PC-3 (cell line): ENCODE results near the gene UHRF1. TPM values are rescaled to one million over a fixed set of nuclear protein-coding genes. Genes with fewer than 3 reads are reported as not detected.

ENCODE experiments used
- ATAC-seq: fragments of 200-7000 bp; cut with Tn5 transposase; 2 replicates; pipeline ENCODE4 v1.9.1; 2020; ENCODE audit warnings: mild to moderate bottlenecking, moderate library complexity
- BruUV-seq: library from RNA; stranded (reverse); fragments of 400-500 nt; replicated peaks from 2 replicates; lab custom pipeline; 2021; lab: Mats Ljungman, UMichigan
- CTCF ChIA-PET: fragments of 300-600 bp; sonication (Branson Sonifier 250); formaldehyde crosslinking; loops from one replicate; lab custom pipeline; 2022; ENCODE audit warnings: antibody characterized with exemption; lab: Charles Lee
- POLR2A ChIA-PET: fragments of 300-600 bp; sonication (Branson Sonifier 250); formaldehyde crosslinking; loops from one replicate; lab custom pipeline; 2022; ENCODE audit warnings: antibody characterized with exemption; ENCODE audit not compliant: unreplicated experiment; lab: Charles Lee
- DNase-seq: peaks from one replicate; pipeline ENCODE4 v3.0.0-alpha.2; 2015
- H2AFZ ChIP-seq: fragments of 300-600 bp; sonication (generic); 2 replicates; pipeline ENCODE4 v1.6.0; 2016; ENCODE audit warnings: antibody characterized with exemption, low read length
- H3F3A ChIP-seq: fragments of 300-600 bp; sonication (generic); one replicate; pipeline ENCODE4 v1.6.0; 2017; ENCODE audit warnings: antibody characterized with exemption, low read length, control low read depth, mild to moderate bottlenecking; ENCODE audit not compliant: unreplicated experiment
- H3K27ac ChIP-seq: fragments of 300-600 bp; sonication (generic); 2 replicates; pipeline ENCODE4 v1.5.1; 2016; ENCODE audit warnings: mild to moderate bottlenecking, low read length
- H3K27me3 ChIP-seq: fragments of 300-600 bp; sonication (generic); 2 replicates; pipeline ENCODE4 v1.6.1; 2016; ENCODE audit warnings: low read length, mixed read lengths
- H3K36me3 ChIP-seq: fragments of 300-600 bp; sonication (generic); 2 replicates; pipeline ENCODE4 v1.6.1; 2016; ENCODE audit warnings: low read depth, mixed run types, low read length, mixed read lengths
- H3K4me1 ChIP-seq: fragments of 300-600 bp; sonication (generic); 2 replicates; pipeline ENCODE4 v1.5.1; 2016; ENCODE audit warnings: low read length; ENCODE audit not compliant: insufficient read depth
- H3K4me2 ChIP-seq: fragments of 300-600 bp; sonication (generic); 2 replicates; pipeline ENCODE4 v1.6.0; 2016; ENCODE audit warnings: low read length
- H3K4me3 ChIP-seq: fragments of 300-600 bp; sonication (generic); 2 replicates; pipeline ENCODE4 v1.5.1; 2016; ENCODE audit warnings: mild to moderate bottlenecking, low read length, mixed read lengths
- H3K79me2 ChIP-seq: fragments of 300-600 bp; sonication (generic); 2 replicates; pipeline ENCODE4 v1.6.1; 2017; ENCODE audit warnings: low read length, mixed read lengths
- H3K9ac ChIP-seq: fragments of 300-600 bp; sonication (generic); 2 replicates; pipeline ENCODE4 v1.6.0; 2016; ENCODE audit warnings: mild to moderate bottlenecking, low read length
- H3K9me2 ChIP-seq: fragments of 300-600 bp; sonication (generic); replicated peaks from 2 replicates; pipeline ENCODE4 v1.6.1; 2016; ENCODE audit warnings: mixed run types, low read length, mixed read lengths
- H3K9me3 ChIP-seq: fragments of 300-600 bp; sonication (generic); 2 replicates; pipeline ENCODE4 v1.6.1; 2016; ENCODE audit warnings: low read length, mixed read lengths
- H4K20me1 ChIP-seq: fragments of 300-600 bp; sonication (generic); 2 replicates; pipeline ENCODE4 v1.6.1; 2016; ENCODE audit warnings: low read length, mixed read lengths
- CTCF ChIP-seq: fragments of 300-600 bp; sonication (generic); conservative IDR thresholded peaks from 2 replicates; pipeline ENCODE4 v1.5.1; 2017; ENCODE audit warnings: antibody characterized with exemption, low read depth, mild to moderate bottlenecking, low read length
- EZH2 ChIP-seq: fragments of 300-600 bp; sonication (generic); IDR thresholded peaks from one replicate; pipeline ENCODE4 v1.6.1; 2017; ENCODE audit warnings: antibody characterized with exemption, mild to moderate bottlenecking, low read length; ENCODE audit not compliant: unreplicated experiment
- EZH2phosphoT487 ChIP-seq: fragments of 300-600 bp; sonication (generic); IDR thresholded peaks from 2 replicates; pipeline ENCODE4 v1.6.1; 2018; ENCODE audit warnings: mild to moderate bottlenecking, antibody characterized with exemption, low read length, borderline replicate concordance
- intact Hi-C: fragments of 100-400 bp; cut with micrococcal nuclease; formaldehyde crosslinking; loops from 2 replicates; pipeline ENCODE4 v1.9.0; 2023
- total RNA-seq: library from RNA; depleted of rRNA; stranded (reverse); fragments of >200 nt; gene quantifications from 2 replicates; pipeline ENCODE4 v1.2.3, GENCODE V29; 2014

Gene UHRF1
- total RNA-seq, 1 experiment from 2014 or later, result 163 TPM

GRCh38 chr19:4913996-4914735, 4.9 kb downstream of the UHRF1 start:
- ATAC-seq (no peak), DNase-seq (peak; percentile 19)
- Histone ChIP-seq H4K20me1 (peaks cover 44% of the 10 kb centered on the region), H3K9me3 (no peaks in the 10 kb centered on the region), H2AFZ (no peak overlapping the region), H3K9ac (no peak overlapping the region), H3K9me2 (no peaks in the 10 kb centered on the region), H3K27ac (peak overlapping the region; percentile 81), H3K4me2 (peak overlapping the region; percentile 78), H3F3A (peaks cover 15% of the 10 kb centered on the region), H3K36me3 (peaks cover 38% of the 10 kb centered on the region; the same call in 1 of the 2 replicates), H3K4me1 (peaks cover 54% of the 10 kb centered on the region), H3K79me2 (peaks cover 88% of the 10 kb centered on the region), H3K27me3 (no peaks in the 10 kb centered on the region), H3K4me3 (peak overlapping the region; percentile 49; the same call in 1 of the 2 replicates)
- intact Hi-C loops, result loop anchor here (2.0 kb wide), 1 partner anchor 57 kb away; no protein-coding TSS in a partner anchor
- no peak for TF ChIP-seq CTCF
- no peak for TF ChIP-seq EZH2phosphoT487
- TF ChIP-seq EZH2, result no peak
- BruUV-seq, result no TSS peak
- ChIA-PET CTCF (interaction anchor here (0.7 kb wide), 1 partner anchor 503 kb away, joined by 3 read pairs; no protein-coding TSS in a partner anchor), POLR2A (no interaction called here)

GRCh38 chr19:4914736-4915501, 5.6 kb downstream of the UHRF1 start:
- ChIA-PET POLR2A (no interaction called here), CTCF (interaction anchor here (0.7 kb wide), 1 partner anchor 502 kb away, joined by 3 read pairs; no protein-coding TSS in a partner anchor)
- 0 out of 2 replicates have a peak overlapping the region, but pooled peaks have one; percentile 7 for H2AFZ ChIP-seq
- H3K4me1 ChIP-seq, result peaks cover 54% of the 10 kb centered on the region
- H3K79me2 ChIP-seq, result peaks cover 95% of the 10 kb centered on the region
- DNase-seq (peak; percentile 98), ATAC-seq (peak; percentile 68)
- intact Hi-C loops, result no loop called here
- peaks cover 44% of the 10 kb centered on the region for H4K20me1 ChIP-seq
- no peaks in the 10 kb centered on the region for H3K27me3 ChIP-seq
- peak overlapping the region; percentile 49; the same call in 1 of the 2 replicates for H3K4me3 ChIP-seq
- H3F3A ChIP-seq, result peaks cover 15% of the 10 kb centered on the region
- peak overlapping the region; percentile 78 for H3K4me2 ChIP-seq
- BruUV-seq, result no TSS peak
- TF ChIP-seq CTCF (no peak), EZH2 (no peak), EZH2phosphoT487 (no peak)
- no peak overlapping the region for H3K9ac ChIP-seq
- peaks cover 42% of the 10 kb centered on the region; the same call in 1 of the 2 replicates for H3K36me3 ChIP-seq
- peak overlapping the region; percentile 81 for H3K27ac ChIP-seq
- no peaks in the 10 kb centered on the region for H3K9me2 ChIP-seq
- no peaks in the 10 kb centered on the region for H3K9me3 ChIP-seq
